Measurements from ENCODE around the gene MFSD11. TPM values are rescaled to one million over a fixed set of nuclear protein-coding genes. Genes with fewer than 3 reads are reported as not detected.

Gene MFSD11
- total RNA-seq, 2 experiments from 2014 or later = 25.5 to 29.4 TPM

DNA sequence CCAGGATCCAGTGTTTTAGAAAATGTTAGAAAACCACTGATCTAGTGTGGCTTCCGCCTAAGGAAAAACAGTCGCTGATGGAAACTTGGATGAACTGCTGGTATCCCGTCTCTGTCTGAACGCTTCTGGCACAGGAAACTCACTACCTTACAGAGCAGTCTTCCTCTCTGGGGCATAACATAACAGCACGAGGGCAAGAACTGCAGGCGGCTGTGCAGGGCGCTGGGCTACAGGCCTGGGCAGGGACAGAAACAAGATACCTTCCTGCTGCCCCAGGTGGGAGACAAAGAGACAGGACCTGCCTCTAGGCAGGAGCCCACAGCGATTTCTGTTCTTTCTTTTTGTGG lies 37.7 kb upstream of the MFSD11 start:
- POLR2A ChIA-PET = no interaction called here

DNA sequence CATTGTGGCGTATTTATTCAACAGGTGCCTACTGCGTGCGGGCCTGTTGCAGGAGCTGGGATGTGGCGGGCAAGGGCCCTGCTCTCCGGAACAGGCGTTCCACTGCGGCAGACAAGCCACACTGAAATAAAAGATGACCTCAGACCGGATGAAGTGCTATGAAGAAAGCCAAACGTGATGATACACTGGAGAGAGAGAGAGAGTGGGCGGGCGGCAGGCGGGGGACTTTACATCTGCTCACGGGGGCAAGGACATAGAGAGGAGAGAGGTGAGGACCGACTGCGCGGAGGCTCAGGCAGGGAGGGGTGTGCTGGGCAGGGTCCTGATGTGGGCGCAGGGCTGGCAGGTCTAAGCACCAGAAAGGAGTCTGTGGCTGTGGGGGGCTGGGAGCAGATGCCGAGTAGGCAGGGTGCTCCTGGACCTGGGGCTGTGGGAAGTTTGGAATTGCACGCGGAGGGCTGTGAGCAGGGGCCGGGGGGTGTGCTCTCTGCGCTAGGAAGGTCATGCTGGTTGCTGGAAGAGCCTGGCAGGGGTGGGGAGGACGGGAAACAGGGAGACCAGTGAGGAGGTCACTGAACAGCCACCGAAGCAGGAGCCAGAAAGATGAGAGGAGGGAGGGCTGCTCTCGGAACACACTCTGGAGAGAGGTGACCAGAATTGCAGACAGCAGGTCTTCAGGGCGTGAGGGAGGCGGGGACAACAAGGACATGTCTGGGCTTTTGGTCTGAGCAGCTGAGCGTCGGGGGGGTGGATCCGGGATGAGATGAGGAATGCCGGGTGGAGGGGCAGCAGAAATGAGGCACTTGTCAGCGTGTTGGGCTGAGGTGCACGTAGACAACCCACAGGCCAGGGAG lies 37.1 kb upstream of the MFSD11 start:
- Mint-ChIP-seq H3K9me3 (no peaks in the 10 kb centered on the region), H3K4me3 (no peak overlapping the region), H3K27ac (peak overlapping the region; percentile 4), H3K4me1 (ENCODE audit: low read depth) (no peaks in the 10 kb centered on the region), H3K27me3 (no peaks in the 10 kb centered on the region), H3K36me3 (ENCODE audit: low read depth) (no peaks in the 10 kb centered on the region)
- Histone ChIP-seq H3K27ac (ENCODE audit: low read depth in 1 of 2, low read length in 2 of 2) (no peak overlapping the region), H3K4me3 (ENCODE audit: low read length) (no peak overlapping the region), H3K36me3 (ENCODE audit: insufficient read depth, low read length) (no peaks in the 10 kb centered on the region), H3K27me3 (ENCODE audit: control insufficient read depth in 1 of 2, insufficient read depth in 2 of 2, low read length in 2 of 2) (no peaks in the 10 kb centered on the region), H3K9me3 (ENCODE audit: control insufficient read depth in 1 of 2, insufficient read depth in 1 of 2, low read length in 2 of 2) (no peaks in the 10 kb centered on the region), H3K4me1 (ENCODE audit: insufficient read depth, low read length) (peaks cover 3% of the 10 kb centered on the region)
- peak in 3 of 14 experiments; percentile 34 to 60 (median 48) for DNase-seq
- no peak for ATAC-seq (ENCODE audit: poor library complexity)
- intact Hi-C loops (cut with DNase I, micrococcal nuclease) = no loop called here
- ChIA-PET POLR2A (no interaction called here), CTCF (no interaction called here)
- TF ChIP-seq, protein P1, sequence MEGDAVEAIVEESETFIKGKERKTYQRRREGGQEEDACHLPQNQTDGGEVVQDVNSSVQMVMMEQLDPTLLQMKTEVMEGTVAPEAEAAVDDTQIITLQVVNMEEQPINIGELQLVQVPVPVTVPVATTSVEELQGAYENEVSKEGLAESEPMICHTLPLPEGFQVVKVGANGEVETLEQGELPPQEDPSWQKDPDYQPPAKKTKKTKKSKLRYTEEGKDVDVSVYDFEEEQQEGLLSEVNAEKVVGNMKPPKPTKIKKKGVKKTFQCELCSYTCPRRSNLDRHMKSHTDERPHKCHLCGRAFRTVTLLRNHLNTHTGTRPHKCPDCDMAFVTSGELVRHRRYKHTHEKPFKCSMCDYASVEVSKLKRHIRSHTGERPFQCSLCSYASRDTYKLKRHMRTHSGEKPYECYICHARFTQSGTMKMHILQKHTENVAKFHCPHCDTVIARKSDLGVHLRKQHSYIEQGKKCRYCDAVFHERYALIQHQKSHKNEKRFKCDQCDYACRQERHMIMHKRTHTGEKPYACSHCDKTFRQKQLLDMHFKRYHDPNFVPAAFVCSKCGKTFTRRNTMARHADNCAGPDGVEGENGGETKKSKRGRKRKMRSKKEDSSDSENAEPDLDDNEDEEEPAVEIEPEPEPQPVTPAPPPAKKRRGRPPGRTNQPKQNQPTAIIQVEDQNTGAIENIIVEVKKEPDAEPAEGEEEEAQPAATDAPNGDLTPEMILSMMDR (IDR thresholded peaks at IDR 0.05) = no peak

More for the DNA sequence above, 37.7 kb upstream of the MFSD11 start:
- H3K9me3 ChIP-seq (ENCODE audit: control insufficient read depth in 1 of 2, insufficient read depth in 1 of 2, low read length in 2 of 2) = no peaks in the 10 kb centered on the region
- Mint-ChIP-seq H3K9me3 (no peaks in the 10 kb centered on the region), H3K27me3 (no peaks in the 10 kb centered on the region), H3K36me3 (ENCODE audit: low read depth) (no peaks in the 10 kb centered on the region), H3K4me1 (ENCODE audit: low read depth) (no peaks in the 10 kb centered on the region), H3K4me3 (no peak overlapping the region), H3K27ac (peak overlapping the region; percentile 4)
- TF ChIP-seq, protein P1 (IDR thresholded peaks at IDR 0.05) = no peak
- no peak overlapping the region for H3K4me3 ChIP-seq (ENCODE audit: low read length)
- intact Hi-C loops (cut with DNase I, micrococcal nuclease) = no loop called here
- H3K36me3 ChIP-seq (ENCODE audit: insufficient read depth, low read length) = no peaks in the 10 kb centered on the region
- ATAC-seq (ENCODE audit: poor library complexity) = no peak
- CTCF ChIA-PET = no interaction called here
- DNase-seq = no peak
- no peaks in the 10 kb centered on the region for H3K27me3 ChIP-seq (ENCODE audit: control insufficient read depth in 1 of 2, insufficient read depth in 2 of 2, low read length in 2 of 2)
- no peak overlapping the region for H3K27ac ChIP-seq (ENCODE audit: low read depth in 1 of 2, low read length in 2 of 2)
- H3K4me1 ChIP-seq (ENCODE audit: insufficient read depth, low read length) = peaks cover 3% of the 10 kb centered on the region

DNA sequence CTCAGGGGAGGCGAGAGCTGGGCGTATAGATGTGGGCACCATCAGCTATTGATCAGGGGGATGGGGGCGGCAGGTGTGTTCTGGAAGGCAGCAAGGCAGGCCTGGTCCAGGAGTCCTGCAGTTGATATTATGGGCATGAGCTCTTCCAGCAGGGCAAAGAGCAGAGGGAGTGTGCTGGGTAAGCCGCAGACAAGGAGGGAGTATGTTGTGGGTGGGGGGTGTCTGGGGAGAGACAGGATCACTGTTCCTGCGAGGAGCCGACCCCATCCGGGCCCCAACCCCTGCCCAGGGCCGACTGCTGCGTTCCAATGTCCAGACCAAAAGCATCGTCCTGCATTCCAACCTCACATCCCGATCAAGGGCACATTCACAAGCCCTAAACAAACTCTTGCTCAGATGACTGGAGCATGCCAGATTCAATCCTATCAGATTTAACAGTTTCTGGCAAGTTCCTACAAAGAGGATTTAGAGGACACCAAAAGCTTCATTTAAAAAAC lies 36.4 kb upstream of the MFSD11 start:
- Histone ChIP-seq H3K4me3 (ENCODE audit: low read length) (no peak overlapping the region), H3K36me3 (ENCODE audit: insufficient read depth, low read length) (no peaks in the 10 kb centered on the region), H3K4me1 (ENCODE audit: insufficient read depth, low read length) (peaks cover 3% of the 10 kb centered on the region), H3K9me3 (ENCODE audit: control insufficient read depth in 1 of 2, insufficient read depth in 1 of 2, low read length in 2 of 2) (no peaks in the 10 kb centered on the region), H3K27me3 (ENCODE audit: control insufficient read depth in 1 of 2, insufficient read depth in 2 of 2, low read length in 2 of 2) (no peaks in the 10 kb centered on the region), H3K27ac (ENCODE audit: low read depth in 1 of 2, low read length in 2 of 2) (no peak overlapping the region)
- POLR2A ChIA-PET = no interaction called here
- Mint-ChIP-seq H3K4me1 (ENCODE audit: low read depth) (no peaks in the 10 kb centered on the region), H3K27me3 (no peaks in the 10 kb centered on the region), H3K36me3 (ENCODE audit: low read depth) (no peaks in the 10 kb centered on the region), H3K4me3 (no peak overlapping the region), H3K9me3 (no peaks in the 10 kb centered on the region), H3K27ac (no peak overlapping the region)
- intact Hi-C loops (cut with DNase I, micrococcal nuclease) = no loop called here
- CTCF ChIA-PET = no interaction called here
- DNase-seq = no peak
- TF ChIP-seq, protein P1 (IDR thresholded peaks at IDR 0.05) = no peak
- ATAC-seq (ENCODE audit: poor library complexity) = no peak

Data from CD4-positive, alpha-beta T cell (primary cell).